H1 (cell line): ENCODE results near the gene DGAT2L6. TPM values are rescaled to one million over a fixed set of nuclear protein-coding genes. Genes with fewer than 3 reads are reported as not detected.

Source experiments
- CTCF ChIP-seq, 3 experiments: IDR thresholded peaks; 1 replicate in 2 of 3; 2 replicates in 1 of 3; pipeline versions ENCODE4 v1.5.1 to v1.6.1; 2011; ENCODE audit warnings: low read length in 3 of 3, mild to moderate bottlenecking in 3 of 3, inconsistent platforms in 2 of 3, low read depth in 1 of 3, moderate library complexity in 1 of 3; ENCODE audit not compliant: insufficient read depth in 1 of 3; ENCODE audit errors: control extremely low read depth in 1 of 3
- SIX5 ChIP-seq: IDR thresholded peaks from 2 replicates; pipeline ENCODE4 v1.6.1; 2011; ENCODE audit warnings: mild to moderate bottlenecking, low read depth, low read length
- USF2 ChIP-seq: IDR thresholded peaks from 2 replicates; pipeline ENCODE4 v1.6.1; 2011; ENCODE audit warnings: low read length, improper control_type of control experiment
- polyA plus RNA-seq, 7 experiments: library from polyadenylated mRNA; depleted of rRNA in 3 of 7; stranded (reverse) in 5 of 7; unstranded in 2 of 7; fragments of >200 nt in 5 of 7; fragments of 200-250 nt in 2 of 7; gene quantifications; 1 replicate in 5 of 7; 2 replicates in 1 of 7; 4 replicates in 1 of 7; pipeline versions ENCODE4 v1.2.1 to v1.2.3, GENCODE V29; 2011 to 2013; ENCODE audit warnings: missing spikeins in 2 of 7, mixed read lengths in 2 of 7
- total RNA-seq: library from RNA; stranded (reverse); fragmentation: NEBNext Ultra II Directional; extraction: Animal tissue kit (Norgen Biotek cat#: 25700); gene quantifications from 2 replicates; pipeline ENCODE4 v1.2.1, GENCODE V29; 2021

Gene DGAT2L6
- total and polyA plus RNA-seq, 2 of the 8 experiments (the other 6 are each of a cell fraction or from before 2014, with no cell fraction given): not detected

GRCh38 chrX:70253377-70254062 is 76.2 kb downstream of the DGAT2L6 start (continued):
- no peak for TF ChIP-seq CTCF (IDR thresholded peaks at IDR 0.05; ENCODE audit: control extremely low read depth in 1 of 3, insufficient read depth in 1 of 3, low read depth in 1 of 3, low read length in 3 of 3)
- TF ChIP-seq USF2: no peak
- no peak for TF ChIP-seq SIX5
